Activated naive CD4-positive, alpha-beta T cell treated with anti-CD3 and anti-CD28 coated beads, Interleukin-2, amount 10 ng/mL, durations not matched to agents 7 days and 5 days (primary cell): ENCODE results near the gene CAPG.
A peak's percentile ranks its signal among the peaks of the same experiment; 100 is the strongest.
"Not testable (repeated sequence)": the region's sequence is repeated elsewhere in the genome, so short reads cannot be mapped to it uniquely, and the experiment has no call there.

Experiments used
- CTCF ChIA-PET: fragments of 350-600 bp; sonication (Branson Sonifier 250); formaldehyde crosslinking; loops from one replicate; lab custom pipeline; 2021; ENCODE audit warnings: antibody characterized with exemption; lab: Charles Lee
- DNase-seq: peaks from one replicate; pipeline ENCODE4 v3.0.0-alpha.2; 2020
- H3K27ac Mint-ChIP-seq: one replicate; pipeline ENCODE4 v1.8.0; 2021; ENCODE audit warnings: mild to moderate bottlenecking, moderate library complexity, mixed read lengths
- H3K27me3 Mint-ChIP-seq: one replicate; pipeline ENCODE4 v1.8.0; 2021; ENCODE audit warnings: mild to moderate bottlenecking, mixed read lengths
- H3K36me3 Mint-ChIP-seq: one replicate; pipeline ENCODE4 v1.8.0; 2021; ENCODE audit warnings: mixed read lengths
- H3K4me1 Mint-ChIP-seq: one replicate; pipeline ENCODE4 v1.8.0; 2021; ENCODE audit warnings: mixed read lengths
- H3K4me3 Mint-ChIP-seq: one replicate; pipeline ENCODE4 v1.8.0; 2021; ENCODE audit warnings: mild to moderate bottlenecking, moderate library complexity, mixed read lengths
- H3K9me3 Mint-ChIP-seq: one replicate; pipeline ENCODE4 v1.8.0; 2021; ENCODE audit warnings: mixed read lengths

Gene CAPG

GRCh38 chr2:85421260-85422071, 11.3 kb upstream of the CAPG start:
- Mint-ChIP-seq H3K27ac (peak overlapping the region; percentile 80), H3K4me1 (peaks cover 35% of the 10 kb centered on the region), H3K9me3 (no peaks in the 10 kb centered on the region), H3K36me3 (no peaks in the 10 kb centered on the region), H3K27me3 (peaks cover 7% of the 10 kb centered on the region), H3K4me3 (no peak overlapping the region)
- DNase-seq, result no peak
- CTCF ChIA-PET, result interaction anchor here (0.6 to 6.1 kb wide), 13 partner anchors 16 to 286 kb away, joined by 3 to 197 read pairs (median 4); partner anchors contain the start of genes GGCX, MAT2A and VAMP8

- Mint-ChIP-seq H3K4me1 (peaks cover 35% of the 10 kb centered on the region), H3K36me3 (no peaks in the 10 kb centered on the region), H3K27ac (peak overlapping the region; percentile 80), H3K4me3 (peak overlapping the region; percentile 57), H3K27me3 (peaks cover 12% of the 10 kb centered on the region), H3K9me3 (no peaks in the 10 kb centered on the region)
- DNase-seq, result peak; percentile 94
- CTCF ChIA-PET, result interaction anchor here (0.6 to 6.1 kb wide), 21 partner anchors 12 to 308 kb away, joined by 3 to 197 read pairs (median 5); partner anchors contain the start of genes ELMOD3, GGCX, MAT2A and RETSAT
Observed at GRCh38 chr2:85420536-85421259, 10.5 kb upstream of the CAPG start.

GRCh38 chr2:85419009-85419675, 9.0 kb upstream of the CAPG start:
- Mint-ChIP-seq H3K9me3 (no peaks in the 10 kb centered on the region), H3K36me3 (no peaks in the 10 kb centered on the region), H3K4me1 (peaks cover 49% of the 10 kb centered on the region), H3K4me3 (peak overlapping the region; percentile 95), H3K27ac (peak overlapping the region; percentile 98), H3K27me3 (peaks cover 21% of the 10 kb centered on the region)
- DNase-seq, result peak; percentile 29
- CTCF ChIA-PET, result interaction anchor here (0.9 to 6.1 kb wide), 17 partner anchors 10 to 408 kb away, joined by 3 to 197 read pairs (median 5); partner anchors contain the start of genes ELMOD3, MAT2A and RETSAT

- no peaks in the 10 kb centered on the region for H3K36me3 Mint-ChIP-seq
Observed at GRCh38 chr2:85418132-85419008, 8.2 kb upstream of the CAPG start, which contains the start of gene SH2D6. SH2D6 (plus strand) TSS chr2:85418714; CDS start chr2:85429466, 10,752 bp downstream.

GRCh38 chr2:85415980-85416650, 5.9 kb upstream of the CAPG start:
- Mint-ChIP-seq H3K27me3 (peaks cover 31% of the 10 kb centered on the region), H3K27ac (no peak overlapping the region), H3K4me1 (peaks cover 65% of the 10 kb centered on the region)

More at GRCh38 chr2:85418132-85419008, 8.2 kb upstream of the CAPG start, which contains the start of gene SH2D6:
- CTCF ChIA-PET, result interaction anchor here (1.0 to 6.1 kb wide), 9 partner anchors 12 to 409 kb away, joined by 3 to 197 read pairs (median 11); partner anchors contain the start of gene MAT2A
- Mint-ChIP-seq H3K27ac (peak within 1 kb of the TSS; percentile 98), H3K9me3 (no peaks in the 10 kb centered on the region), H3K4me1 (peaks cover 55% of the 10 kb centered on the region), H3K4me3 (peak within 1 kb of the TSS; percentile 95), H3K27me3 (peaks cover 19% of the 10 kb centered on the region)
- DNase-seq, result peak; percentile 89

GRCh38 chr2:85414761-85415553, 4.8 kb upstream of the CAPG start:
- Mint-ChIP-seq H3K27ac (no peak overlapping the region), H3K36me3 (no peaks in the 10 kb centered on the region), H3K4me3 (no peak overlapping the region), H3K4me1 (peaks cover 66% of the 10 kb centered on the region), H3K27me3 (peaks cover 33% of the 10 kb centered on the region), H3K9me3 (no peaks in the 10 kb centered on the region)
- DNase-seq, result no peak
- CTCF ChIA-PET, result interaction anchor here (1.0 kb wide), 1 partner anchor 137 kb away, joined by 3 read pairs; no protein-coding TSS in a partner anchor

More at GRCh38 chr2:85415980-85416650, 5.9 kb upstream of the CAPG start:
- Mint-ChIP-seq H3K9me3 (no peaks in the 10 kb centered on the region), H3K36me3 (no peaks in the 10 kb centered on the region), H3K4me3 (no peak overlapping the region)
- CTCF ChIA-PET, result no interaction called here
- DNase-seq, result no peak

GRCh38 chr2:85414421-85414759, 4.2 kb upstream of the CAPG start:
- CTCF ChIA-PET, result interaction anchor here (1.0 kb wide), 1 partner anchor 138 kb away, joined by 3 read pairs; no protein-coding TSS in a partner anchor
- Mint-ChIP-seq H3K27me3 (peaks cover 33% of the 10 kb centered on the region), H3K4me1 (peaks cover 66% of the 10 kb centered on the region)
- not testable (repeated sequence) for H3K36me3 Mint-ChIP-seq, H3K27ac Mint-ChIP-seq, DNase-seq, H3K4me3 Mint-ChIP-seq, H3K9me3 Mint-ChIP-seq

- Mint-ChIP-seq H3K36me3 (no peaks in the 10 kb centered on the region), H3K27ac (no peak overlapping the region), H3K4me1 (peaks cover 66% of the 10 kb centered on the region), H3K27me3 (peaks cover 33% of the 10 kb centered on the region), H3K4me3 (peak overlapping the region; percentile 67), H3K9me3 (no peaks in the 10 kb centered on the region)
- CTCF ChIA-PET, result interaction anchor here (1.0 kb wide), 1 partner anchor 138 kb away, joined by 3 read pairs; no protein-coding TSS in a partner anchor
- peak; percentile 55 for DNase-seq
Observed at GRCh38 chr2:85413592-85414420, 3.6 kb upstream of the CAPG start.

- Mint-ChIP-seq H3K4me3 (no peak overlapping the region), H3K4me1 (peaks cover 81% of the 10 kb centered on the region), H3K27ac (no peak overlapping the region), H3K27me3 (peaks cover 33% of the 10 kb centered on the region), H3K36me3 (peaks cover 7% of the 10 kb centered on the region), H3K9me3 (no peaks in the 10 kb centered on the region)
- CTCF ChIA-PET, result no interaction called here
- DNase-seq, result no peak
Observed at GRCh38 chr2:85411405-85411748, 1.2 kb upstream of the CAPG start.

- peak overlapping the region; percentile 78 for H3K4me3 Mint-ChIP-seq
- peak overlapping the region; percentile 71 for H3K27ac Mint-ChIP-seq
- H3K36me3 Mint-ChIP-seq, result peaks cover 7% of the 10 kb centered on the region
- H3K9me3 Mint-ChIP-seq, result no peaks in the 10 kb centered on the region
- CTCF ChIA-PET, result no interaction called here
- H3K4me1 Mint-ChIP-seq, result peaks cover 87% of the 10 kb centered on the region
- no peak for DNase-seq
- peaks cover 28% of the 10 kb centered on the region for H3K27me3 Mint-ChIP-seq
Observed at GRCh38 chr2:85410584-85411404, 628 bp upstream of the CAPG start.
